CD4-positive, alpha-beta T cell (primary cell): ENCODE results near the gene PCOLCE2. TPM values are rescaled to one million over a fixed set of nuclear protein-coding genes. Genes with fewer than 3 reads are reported as not detected.
A peak's percentile ranks its signal among the peaks of the same experiment; 100 is the strongest.

ENCODE experiments used
- ATAC-seq: fragments of 200-7000 bp; cut with Tn5 transposase; one replicate; pipeline ENCODE4 v1.10.0; 2022; ENCODE audit warnings: mild to moderate bottlenecking; ENCODE audit not compliant: poor library complexity
- CTCF ChIA-PET: fragments of 350-600 bp; sonication (Branson Sonifier 250); formaldehyde crosslinking; loops from one replicate; lab custom pipeline; 2021; ENCODE audit warnings: antibody characterized with exemption, inconsistent platforms; lab: Charles Lee
- POLR2A ChIA-PET: fragments of 350-600 bp; sonication (Branson Sonifier 250); formaldehyde crosslinking; loops from one replicate; lab custom pipeline; 2021; ENCODE audit warnings: antibody characterized with exemption, inconsistent platforms; lab: Charles Lee
- DNase-seq, 14 experiments: peaks; one replicate each; pipeline ENCODE4 v3.0.0-alpha.2; 2013 to 2020; ENCODE audit warnings: mixed read lengths in 2 of 14
- H3K27ac ChIP-seq, 2 donors: one replicate each; pipeline versions ENCODE4 v1.5.1 to v1.7.0; 2013; ENCODE audit warnings: low read length in 2 of 2, low read depth in 1 of 2, mild to moderate bottlenecking in 1 of 2
- H3K27me3 ChIP-seq, 2 experiments: 1 replicate in 1 of 2; 2 replicates in 1 of 2; pipeline versions ENCODE4 v1.6.1 to v1.7.0; 2013; ENCODE audit warnings: low read length in 2 of 2, control low read depth in 1 of 2, mild to moderate bottlenecking in 1 of 2, moderate library complexity in 1 of 2; ENCODE audit not compliant: insufficient read depth in 2 of 2, control insufficient read depth in 1 of 2
- H3K36me3 ChIP-seq: one replicate; pipeline ENCODE4 v1.6.1; 2013; ENCODE audit warnings: low read length, control low read depth; ENCODE audit not compliant: insufficient read depth
- H3K4me1 ChIP-seq: one replicate; pipeline ENCODE4 v1.6.1; 2013; ENCODE audit warnings: low read length, control low read depth; ENCODE audit not compliant: insufficient read depth
- H3K4me3 ChIP-seq: one replicate; pipeline ENCODE4 v1.5.1; 2013; ENCODE audit warnings: mild to moderate bottlenecking, low read length, moderate library complexity
- H3K9me3 ChIP-seq, 2 experiments: 1 replicate in 1 of 2; 2 replicates in 1 of 2; pipeline versions ENCODE4 v1.6.1 to v1.7.0; 2013; ENCODE audit warnings: low read length in 2 of 2, mild to moderate bottlenecking in 2 of 2, control low read depth in 1 of 2, moderate library complexity in 1 of 2; ENCODE audit not compliant: control insufficient read depth in 1 of 2, insufficient read depth in 1 of 2
- H3K27ac Mint-ChIP-seq: one replicate; pipeline ENCODE4 v1.8.0; 2020; ENCODE audit warnings: mixed read lengths
- H3K27me3 Mint-ChIP-seq: one replicate; pipeline ENCODE4 v1.8.0; 2021; ENCODE audit warnings: mixed read lengths
- H3K36me3 Mint-ChIP-seq: one replicate; pipeline ENCODE4 v1.8.0; 2021; ENCODE audit warnings: low read depth, mixed read lengths
- H3K4me1 Mint-ChIP-seq: one replicate; pipeline ENCODE4 v1.8.0; 2021; ENCODE audit warnings: low read depth, mixed read lengths
- H3K4me3 Mint-ChIP-seq: one replicate; pipeline ENCODE4 v1.8.0; 2020; ENCODE audit warnings: mild to moderate bottlenecking, mixed read lengths
- H3K9me3 Mint-ChIP-seq: one replicate; pipeline ENCODE4 v1.8.0; 2020; ENCODE audit warnings: mixed read lengths
- intact Hi-C, 2 experiments: fragments of 100-400 bp; cut with DNase I in 1 of 2; cut with micrococcal nuclease in 1 of 2; formaldehyde crosslinking; loops; one replicate each; pipeline versions ENCODE4 v1.15.1 to v1.9.0; 2023 to 2025; cut with DNase I, micrococcal nuclease
- total RNA-seq, 174 experiments: library from RNA in 2 of 174; stranded (reverse) in 2 of 174; gene quantifications; one replicate each; pipeline ENCODE4 v1.2.3 and lab custom pipeline; 2021 to 2026
- TF ChIP-seq, protein P1 (sequence below): fragments of 200-600 bp; IDR thresholded peaks from one replicate; pipeline ENCODE4 v1.8.0; 2022; ENCODE audit warnings: antibody characterized with exemption, mild to moderate bottlenecking

Gene PCOLCE2
- total RNA-seq, 2 experiments from 2014 or later, result not detected

DNA sequence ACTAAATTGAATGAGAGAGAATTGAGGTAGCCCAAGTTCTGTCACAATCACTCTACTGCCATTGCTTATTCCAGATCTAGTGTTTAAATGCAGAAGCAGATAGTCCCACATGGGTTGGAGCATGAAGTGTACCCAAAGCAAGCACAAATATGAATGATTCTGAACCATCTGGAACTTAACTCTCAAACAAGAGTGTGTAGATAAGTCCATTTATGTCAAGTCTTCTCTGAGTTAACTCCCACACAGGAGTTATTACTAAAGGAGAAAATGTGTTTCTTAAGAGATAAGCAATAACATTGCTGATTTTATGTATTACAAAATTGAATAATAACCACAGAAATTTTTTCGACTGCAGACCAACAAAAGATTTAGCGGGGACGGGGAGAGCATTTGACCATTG is 41.0 kb upstream of the PCOLCE2 start:
- H3K4me3 Mint-ChIP-seq, result no peak overlapping the region
- Histone ChIP-seq H3K4me3 (no peak overlapping the region), H3K9me3 (no peaks in the 10 kb centered on the region), H3K36me3 (no peaks in the 10 kb centered on the region), H3K27ac (no peak overlapping the region), H3K4me1 (no peaks in the 10 kb centered on the region), H3K27me3 (peaks cover 5 to 8% of the 10 kb centered on the region in 2 experiments)
- no peaks in the 10 kb centered on the region for H3K36me3 Mint-ChIP-seq
- DNase-seq (no peak), ATAC-seq (no peak)
- TF ChIP-seq, protein P1, sequence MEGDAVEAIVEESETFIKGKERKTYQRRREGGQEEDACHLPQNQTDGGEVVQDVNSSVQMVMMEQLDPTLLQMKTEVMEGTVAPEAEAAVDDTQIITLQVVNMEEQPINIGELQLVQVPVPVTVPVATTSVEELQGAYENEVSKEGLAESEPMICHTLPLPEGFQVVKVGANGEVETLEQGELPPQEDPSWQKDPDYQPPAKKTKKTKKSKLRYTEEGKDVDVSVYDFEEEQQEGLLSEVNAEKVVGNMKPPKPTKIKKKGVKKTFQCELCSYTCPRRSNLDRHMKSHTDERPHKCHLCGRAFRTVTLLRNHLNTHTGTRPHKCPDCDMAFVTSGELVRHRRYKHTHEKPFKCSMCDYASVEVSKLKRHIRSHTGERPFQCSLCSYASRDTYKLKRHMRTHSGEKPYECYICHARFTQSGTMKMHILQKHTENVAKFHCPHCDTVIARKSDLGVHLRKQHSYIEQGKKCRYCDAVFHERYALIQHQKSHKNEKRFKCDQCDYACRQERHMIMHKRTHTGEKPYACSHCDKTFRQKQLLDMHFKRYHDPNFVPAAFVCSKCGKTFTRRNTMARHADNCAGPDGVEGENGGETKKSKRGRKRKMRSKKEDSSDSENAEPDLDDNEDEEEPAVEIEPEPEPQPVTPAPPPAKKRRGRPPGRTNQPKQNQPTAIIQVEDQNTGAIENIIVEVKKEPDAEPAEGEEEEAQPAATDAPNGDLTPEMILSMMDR, result no peak
- H3K9me3 Mint-ChIP-seq, result no peaks in the 10 kb centered on the region
- no peaks in the 10 kb centered on the region for H3K4me1 Mint-ChIP-seq
- H3K27ac Mint-ChIP-seq, result no peak overlapping the region
- intact Hi-C loops, result no loop called here
- POLR2A ChIA-PET, result no interaction called here
- CTCF ChIA-PET, result no interaction called here
- H3K27me3 Mint-ChIP-seq, result peaks cover 32% of the 10 kb centered on the region

DNA sequence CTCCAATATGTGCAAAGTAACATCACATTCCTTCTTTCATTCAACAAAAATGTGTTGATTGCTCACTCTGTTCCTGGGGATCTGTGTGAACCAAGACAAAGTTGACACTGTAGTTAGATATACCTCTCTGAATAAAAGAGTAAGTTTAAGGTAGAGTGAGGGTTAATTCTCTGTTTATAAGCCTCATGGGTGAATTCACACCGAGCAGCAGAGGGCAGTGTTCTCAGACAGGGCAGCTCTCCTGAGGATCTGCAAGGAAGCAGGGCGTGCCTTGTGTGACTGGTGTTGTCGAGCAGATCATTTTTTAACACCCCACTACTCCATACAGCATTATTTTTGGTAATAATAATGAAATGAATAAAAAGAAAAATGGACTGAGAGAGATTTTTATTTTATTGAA is 40.2 kb upstream of the PCOLCE2 start:
- Histone ChIP-seq H3K9me3 (peaks cover 0 to 1% of the 10 kb centered on the region in 2 experiments), H3K4me1 (no peaks in the 10 kb centered on the region), H3K27ac (no peak overlapping the region), H3K36me3 (no peaks in the 10 kb centered on the region), H3K4me3 (no peak overlapping the region), H3K27me3 (peaks cover 5 to 9% of the 10 kb centered on the region in 2 experiments)
- no peak for ATAC-seq
- TF ChIP-seq, protein P1, result peak; percentile 18
- peaks cover 32% of the 10 kb centered on the region for H3K27me3 Mint-ChIP-seq
- ChIA-PET POLR2A (no interaction called here), CTCF (no interaction called here)
- no peaks in the 10 kb centered on the region for H3K36me3 Mint-ChIP-seq
- H3K27ac Mint-ChIP-seq, result no peak overlapping the region
- intact Hi-C loops, result no loop called here
- no peaks in the 10 kb centered on the region for H3K4me1 Mint-ChIP-seq
- no peak overlapping the region for H3K4me3 Mint-ChIP-seq
- no peaks in the 10 kb centered on the region for H3K9me3 Mint-ChIP-seq
- DNase-seq, result peak in 6 of 14 experiments; percentile 17 to 45 (median 34)

DNA sequence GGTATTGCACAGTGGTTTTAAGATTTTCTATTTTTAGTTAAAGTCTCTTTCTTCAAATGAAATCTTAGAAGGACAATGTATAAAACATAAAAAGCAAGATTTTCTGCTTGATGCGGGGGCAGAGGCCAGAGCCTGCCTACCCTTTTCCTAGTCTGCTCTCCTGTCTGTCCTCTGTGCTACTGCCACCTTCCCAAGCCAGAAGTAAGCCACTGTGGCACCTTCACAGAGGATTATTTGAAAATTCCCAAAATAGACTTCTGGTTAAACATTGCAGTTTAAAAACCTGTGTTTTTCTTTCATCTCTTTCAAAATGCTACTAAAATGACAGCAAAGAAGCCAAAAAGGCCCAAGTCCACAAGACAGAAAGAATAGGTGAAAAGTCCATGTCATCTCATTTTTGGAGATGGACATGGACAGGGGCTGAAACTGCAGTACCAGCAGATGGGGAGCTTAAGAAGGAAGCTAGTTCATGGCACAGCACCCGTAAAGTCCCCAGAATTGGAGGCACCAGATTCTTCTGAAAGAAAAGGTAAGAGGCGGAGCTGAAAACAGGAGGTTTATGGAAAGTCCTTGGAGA is 37.6 kb upstream of the PCOLCE2 start:
- H3K36me3 ChIP-seq, result no peaks in the 10 kb centered on the region
- peaks cover 53% of the 10 kb centered on the region for H3K27me3 Mint-ChIP-seq
- no peaks in the 10 kb centered on the region for H3K9me3 Mint-ChIP-seq
- DNase-seq, result no peak
- no peak for ATAC-seq
- peaks cover 9% of the 10 kb centered on the region in 2 experiments for H3K27me3 ChIP-seq
- H3K4me3 ChIP-seq, result no peak overlapping the region
- peaks cover 0 to 6% of the 10 kb centered on the region in 2 experiments for H3K9me3 ChIP-seq
- no peaks in the 10 kb centered on the region for H3K36me3 Mint-ChIP-seq
- no peaks in the 10 kb centered on the region for H3K4me1 Mint-ChIP-seq
- no peak overlapping the region for H3K27ac ChIP-seq
- TF ChIP-seq, protein P1, result no peak
- H3K27ac Mint-ChIP-seq, result no peak overlapping the region
- H3K4me3 Mint-ChIP-seq, result no peak overlapping the region
- no peaks in the 10 kb centered on the region for H3K4me1 ChIP-seq
- ChIA-PET POLR2A (no interaction called here), CTCF (no interaction called here)
- intact Hi-C loops, result no loop called here
